Sigmoid colon (tissue), 7 donors: ENCODE data around the gene CLEC16A. TPM values are rescaled to one million over a fixed set of nuclear protein-coding genes. Genes with fewer than 3 reads are reported as not detected.

Source experiments
- DNase-seq: peaks from one replicate; pipeline ENCODE4 v3.0.0-alpha.2; 2019
- H3K27ac ChIP-seq, 4 donors: fragments of 200-600 bp; sonication (generic); one replicate each; pipeline ENCODE4 v1.5.1; 2016 to 2019; ENCODE audit warnings: mild to moderate bottlenecking in 1 of 4
- H3K27me3 ChIP-seq, 3 donors: fragments of 200-600 bp; sonication (generic); one replicate each; pipeline ENCODE4 v1.5.1; 2019; ENCODE audit warnings: mild to moderate bottlenecking in 1 of 3
- H3K36me3 ChIP-seq, 4 donors: fragments of 200-600 bp; sonication (generic); one replicate each; pipeline ENCODE4 v1.5.1; 2016 to 2019
- H3K4me1 ChIP-seq, 4 donors: fragments of 200-600 bp; sonication (generic); one replicate each; pipeline ENCODE4 v1.5.1; 2017 to 2019
- H3K4me3 ChIP-seq, 4 donors: fragments of 200-600 bp; sonication (generic); one replicate each; pipeline ENCODE4 v1.5.1; 2017 to 2019; ENCODE audit warnings: mild to moderate bottlenecking in 2 of 4, moderate library complexity in 1 of 4
- H3K9me3 ChIP-seq, 4 donors: fragments of 200-600 bp in 3 of 4; sonication (generic) in 3 of 4; one replicate each; pipeline versions ENCODE4 v1.5.1 to v1.6.1; 2013 to 2019
- EP300 ChIP-seq, 4 donors: sonication (generic); formaldehyde crosslinking; IDR thresholded peaks; one replicate each; pipeline ENCODE4 v1.6.1; 2017; ENCODE audit warnings: antibody characterized with exemption in 4 of 4
- POLR2A ChIP-seq, 2 donors: fragments of 450-650 bp; IDR thresholded peaks; one replicate each; pipeline ENCODE4 v1.6.1; 2016; ENCODE audit warnings: antibody characterized with exemption in 2 of 2, mild to moderate bottlenecking in 2 of 2, moderate library complexity in 2 of 2
- POLR2AphosphoS5 ChIP-seq, 4 donors: sonication (generic); formaldehyde crosslinking; IDR thresholded peaks; one replicate each; pipeline ENCODE4 v1.6.1; 2017; ENCODE audit warnings: antibody characterized with exemption in 4 of 4
- WGBS, 2 donors: extraction: QIAGEN DNeasy Blood & Tissue Kit; methylation state at CpG; one replicate each; pipeline ENCODE4 v1.1.7; 2013; 5-methylcytosine and 5-hydroxymethylcytosine counted together
- intact Hi-C: fragments of 100-400 bp; cut with DNase I; formaldehyde crosslinking; loops from one replicate; pipeline ENCODE4 v1.15.1; 2023
- polyA plus RNA-seq, 3 donors: library from polyadenylated mRNA; stranded (reverse); fragments of 200-250 nt; gene quantifications; one replicate each; pipeline ENCODE4 v1.2.3, GENCODE V29; 2013
- total RNA-seq, 4 donors: library from RNA; depleted of rRNA; stranded (reverse); fragments of >200 nt; gene quantifications; one replicate each; pipeline ENCODE4 v1.1.0, GENCODE V29; 2016
- TF ChIP-seq, protein P1 (sequence below), 4 experiments: fragments of 450-650 bp in 3 of 4; fragments of 200-600 bp in 1 of 4; IDR thresholded peaks; one replicate each; pipeline ENCODE4 v1.5.1; 2016 to 2019; ENCODE audit warnings: antibody characterized with exemption in 4 of 4, mild to moderate bottlenecking in 3 of 4, moderate library complexity in 2 of 4
- donor health status: healthy with polysubstance abuse.
- donor health status: Bipolar disorder and iron deficiency.
- donor health status: healthy.

CLEC16A gene
- total and polyA plus RNA-seq, 7 donors: 9.6 to 35.2 (median 24.6) TPM

DNA sequence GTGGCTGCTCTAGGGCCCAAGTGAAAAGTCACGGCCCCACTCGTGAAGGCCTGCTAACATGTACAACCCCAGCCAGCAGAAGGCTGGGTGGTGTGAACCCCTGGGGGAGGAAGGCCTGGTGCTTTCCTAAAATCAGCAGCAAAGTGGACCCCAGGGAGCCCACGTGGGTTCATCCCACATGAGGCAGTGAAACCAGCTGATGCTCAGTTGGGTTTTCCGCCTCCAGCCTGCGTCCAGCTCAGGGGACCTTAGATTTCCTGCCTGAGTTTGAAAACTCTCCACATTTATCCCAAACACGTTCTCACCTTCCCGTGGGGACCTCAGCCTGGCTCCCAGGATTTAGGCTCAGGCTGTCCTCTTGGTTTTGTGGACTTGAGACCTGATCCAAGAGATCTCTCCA, 225.8 kb downstream of the CLEC16A start:
- H3K27me3 ChIP-seq: no peaks in the 10 kb centered on the region
- no peak overlapping the region for H3K27ac ChIP-seq
- TF ChIP-seq POLR2A (IDR thresholded peaks at IDR 0.05): no peak
- no peak for TF ChIP-seq POLR2AphosphoS5 (IDR thresholded peaks at IDR 0.05)
- TF ChIP-seq, protein P1, sequence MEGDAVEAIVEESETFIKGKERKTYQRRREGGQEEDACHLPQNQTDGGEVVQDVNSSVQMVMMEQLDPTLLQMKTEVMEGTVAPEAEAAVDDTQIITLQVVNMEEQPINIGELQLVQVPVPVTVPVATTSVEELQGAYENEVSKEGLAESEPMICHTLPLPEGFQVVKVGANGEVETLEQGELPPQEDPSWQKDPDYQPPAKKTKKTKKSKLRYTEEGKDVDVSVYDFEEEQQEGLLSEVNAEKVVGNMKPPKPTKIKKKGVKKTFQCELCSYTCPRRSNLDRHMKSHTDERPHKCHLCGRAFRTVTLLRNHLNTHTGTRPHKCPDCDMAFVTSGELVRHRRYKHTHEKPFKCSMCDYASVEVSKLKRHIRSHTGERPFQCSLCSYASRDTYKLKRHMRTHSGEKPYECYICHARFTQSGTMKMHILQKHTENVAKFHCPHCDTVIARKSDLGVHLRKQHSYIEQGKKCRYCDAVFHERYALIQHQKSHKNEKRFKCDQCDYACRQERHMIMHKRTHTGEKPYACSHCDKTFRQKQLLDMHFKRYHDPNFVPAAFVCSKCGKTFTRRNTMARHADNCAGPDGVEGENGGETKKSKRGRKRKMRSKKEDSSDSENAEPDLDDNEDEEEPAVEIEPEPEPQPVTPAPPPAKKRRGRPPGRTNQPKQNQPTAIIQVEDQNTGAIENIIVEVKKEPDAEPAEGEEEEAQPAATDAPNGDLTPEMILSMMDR (IDR thresholded peaks at IDR 0.05): no peak
- no peak for TF ChIP-seq EP300 (IDR thresholded peaks at IDR 0.05)
- no peak for DNase-seq
- H3K4me3 ChIP-seq: no peak overlapping the region
- intact Hi-C loops: no loop called here
- peaks cover 0 to 38% (median 12%) of the 10 kb centered on the region in 4 donors for H3K36me3 ChIP-seq
- H3K9me3 ChIP-seq: no peaks in the 10 kb centered on the region
- 91 to 94% methylated on average over 7 of the region's 7 CpGs for WGBS, 2 donors
- H3K4me1 ChIP-seq: no peaks in the 10 kb centered on the region

DNA sequence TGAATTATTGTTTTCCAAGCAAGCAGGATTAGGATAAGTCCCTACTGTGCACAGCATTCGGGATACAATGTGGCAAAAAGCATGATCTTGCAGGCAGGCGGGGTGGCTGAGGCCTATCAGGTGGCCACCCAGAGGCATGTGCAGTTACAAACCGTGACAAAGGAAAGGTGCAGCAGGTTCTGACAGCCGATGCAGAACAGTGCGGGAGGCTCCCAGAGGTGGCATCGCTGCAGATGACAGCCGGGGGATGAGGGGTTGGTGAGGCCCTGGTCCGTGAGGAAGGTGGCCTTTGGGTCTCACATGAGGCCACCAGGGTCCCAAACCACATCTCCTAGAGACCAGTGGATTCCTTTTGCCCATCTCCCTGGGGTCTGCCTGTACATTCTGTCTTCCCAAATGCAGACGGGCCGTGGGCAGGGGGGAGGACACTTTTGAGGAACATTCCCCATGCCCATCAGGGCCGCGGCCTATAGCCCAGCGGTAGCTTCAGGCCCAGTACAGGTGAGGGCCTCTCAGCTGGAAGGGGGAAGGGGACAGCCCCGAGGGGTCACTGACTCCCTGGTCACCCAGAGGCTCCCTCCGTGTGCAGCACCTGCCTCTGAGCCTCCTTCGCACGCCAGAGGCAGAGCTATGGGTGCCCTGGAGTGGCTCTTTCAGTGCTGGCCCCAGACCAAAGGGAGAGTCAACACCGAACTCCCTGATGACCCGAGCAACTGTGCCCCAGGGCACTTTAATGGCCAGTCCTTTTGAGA, 226.5 kb downstream of the CLEC16A start:
- TF ChIP-seq, protein P1 (IDR thresholded peaks at IDR 0.05): no peak
- TF ChIP-seq EP300 (IDR thresholded peaks at IDR 0.05): no peak
- no peak for TF ChIP-seq POLR2A (IDR thresholded peaks at IDR 0.05)
- no peak for TF ChIP-seq POLR2AphosphoS5 (IDR thresholded peaks at IDR 0.05)
- WGBS, 2 donors: 93 to 94% methylated on average over 19 of the region's 19 CpGs
- Histone ChIP-seq H3K4me3 (no peak overlapping the region), H3K9me3 (no peaks in the 10 kb centered on the region), H3K4me1 (no peaks in the 10 kb centered on the region), H3K27me3 (no peaks in the 10 kb centered on the region), H3K36me3 (peaks cover 0 to 38% (median 12%) of the 10 kb centered on the region in 4 donors), H3K27ac (no peak overlapping the region)
- intact Hi-C loops: no loop called here
- DNase-seq: no peak

DNA sequence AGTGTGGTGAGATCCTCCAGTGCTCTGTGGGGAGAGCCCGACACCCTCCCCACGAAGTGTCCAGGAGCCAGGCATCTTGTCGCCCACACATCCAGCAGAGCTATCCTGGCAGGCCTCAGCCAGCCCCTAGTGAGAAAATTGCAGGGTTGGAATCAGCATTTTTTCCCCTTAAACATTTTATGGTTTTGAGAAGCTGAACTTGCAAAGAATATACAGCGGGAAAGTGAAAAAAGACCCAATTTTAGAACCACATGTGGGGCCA, 227.0 kb downstream of the CLEC16A start:
- Histone ChIP-seq H3K4me3 (no peak overlapping the region), H3K27ac (no peak overlapping the region), H3K4me1 (no peaks in the 10 kb centered on the region), H3K9me3 (no peaks in the 10 kb centered on the region), H3K36me3 (peaks cover 0 to 36% (median 10%) of the 10 kb centered on the region in 4 donors), H3K27me3 (no peaks in the 10 kb centered on the region)
- intact Hi-C loops: no loop called here
- WGBS, 2 donors: 92 to 98% methylated on average over 4 of the region's 4 CpGs
- no peak for DNase-seq
- TF ChIP-seq EP300 (IDR thresholded peaks at IDR 0.05) (no peak), POLR2AphosphoS5 (IDR thresholded peaks at IDR 0.05) (no peak), POLR2A (IDR thresholded peaks at IDR 0.05) (no peak)
- TF ChIP-seq, protein P1 (IDR thresholded peaks at IDR 0.05): no peak

DNA sequence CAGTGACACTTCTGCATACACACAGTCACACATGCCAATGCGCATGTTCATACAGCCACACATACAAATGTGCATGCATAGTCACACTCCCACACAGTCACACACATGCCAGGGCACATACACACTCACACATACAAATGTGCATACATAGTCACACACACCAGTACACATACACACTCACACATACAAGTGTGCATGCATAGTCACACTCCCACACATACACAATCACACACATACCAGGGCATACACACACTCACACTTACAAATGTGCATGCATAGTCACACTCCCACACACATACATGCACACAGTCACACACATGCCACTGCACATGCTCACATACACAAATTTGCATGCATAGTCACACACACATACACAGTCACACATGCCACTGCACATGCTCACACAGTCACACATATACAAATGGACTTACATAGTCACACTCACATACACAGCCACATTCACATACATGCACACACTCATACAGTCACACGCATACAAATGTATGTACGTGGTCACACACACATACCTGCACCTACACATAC, 227.5 kb downstream of the CLEC16A start:
- intact Hi-C loops: no loop called here
- Histone ChIP-seq H3K9me3 (no peaks in the 10 kb centered on the region), H3K4me3 (no peak overlapping the region), H3K27me3 (no peaks in the 10 kb centered on the region), H3K36me3 (peaks cover 0 to 32% (median 6%) of the 10 kb centered on the region in 4 donors), H3K27ac (no peak overlapping the region), H3K4me1 (no peaks in the 10 kb centered on the region)
- DNase-seq: no peak
- TF ChIP-seq POLR2A (IDR thresholded peaks at IDR 0.05) (no peak), POLR2AphosphoS5 (IDR thresholded peaks at IDR 0.05) (no peak), EP300 (IDR thresholded peaks at IDR 0.05) (no peak)
- TF ChIP-seq, protein P1 (IDR thresholded peaks at IDR 0.05): no peak
- 83 to 95% methylated on average over 3 of the region's 3 CpGs for WGBS, 2 donors
